GM18502 (cell line): ENCODE measurements around the gene MBD5.

Experiments
- ATAC-seq: cut with Tn5 transposase; IDR thresholded peaks from one replicate; pipeline ENCODE4 v1.9.1; 2021; ENCODE audit warnings: mild to moderate bottlenecking; ENCODE audit not compliant: unreplicated experiment, poor library complexity

The MBD5 gene

GRCh38 chr2:148511883-148512282, 491.0 kb downstream of the MBD5 start:
- no peak for ATAC-seq

GRCh38 chr2:148512501-148512900, 491.6 kb downstream of the MBD5 start:
- ATAC-seq: no peak

- no peak for ATAC-seq
Measured at GRCh38 chr2:148513427-148513826, 492.5 kb downstream of the MBD5 start.

GRCh38 chr2:148515120-148515519, 494.2 kb downstream of the MBD5 start:
- ATAC-seq: no peak

- no peak for ATAC-seq
Measured at GRCh38 chr2:148515976-148516375, 495.1 kb downstream of the MBD5 start.

- no peak for ATAC-seq
Measured at GRCh38 chr2:148517296-148517695, 496.4 kb downstream of the MBD5 start.

- no peak for ATAC-seq
Measured at GRCh38 chr2:148517822-148518221, 496.9 kb downstream of the MBD5 start.

- ATAC-seq: no peak
Measured at GRCh38 chr2:148519013-148519412, 498.1 kb downstream of the MBD5 start.

GRCh38 chr2:148521181-148521580, 500.3 kb downstream of the MBD5 start:
- no peak for ATAC-seq

- ATAC-seq: no peak
Measured at GRCh38 chr2:148523315-148523714, 502.4 kb downstream of the MBD5 start.

- ATAC-seq: no peak
Measured at GRCh38 chr2:148524519-148524919, 503.6 kb downstream of the MBD5 start.

- no peak for ATAC-seq
Measured at GRCh38 chr2:148525130-148525529, 504.2 kb downstream of the MBD5 start.

GRCh38 chr2:148526509-148527346, 505.8 kb downstream of the MBD5 start:
- ATAC-seq: no peak

GRCh38 chr2:148527488-148528340, 506.8 kb downstream of the MBD5 start:
- no peak for ATAC-seq

GRCh38 chr2:148528356-148529064, 507.6 kb downstream of the MBD5 start:
- no peak for ATAC-seq

- ATAC-seq: no peak
Measured at GRCh38 chr2:148529745-148530144, 508.9 kb downstream of the MBD5 start.

GRCh38 chr2:148530350-148530749, 509.5 kb downstream of the MBD5 start:
- ATAC-seq: no peak

GRCh38 chr2:148531235-148531634, 510.3 kb downstream of the MBD5 start:
- ATAC-seq: no peak

GRCh38 chr2:148531669-148532428, 511.0 kb downstream of the MBD5 start:
- no peak for ATAC-seq

GRCh38 chr2:148533004-148533403, 512.1 kb downstream of the MBD5 start:
- no peak for ATAC-seq
